Liver (tissue), 3 donors: Measurements from ENCODE around the gene TTC38.

Source experiments
- ATF3 ChIP-seq: IDR thresholded peaks from 2 replicates; pipeline ENCODE4 v1.6.1; 2016; ENCODE audit warnings: antibody characterized with exemption
- SP1 ChIP-seq: IDR thresholded peaks from 2 replicates; pipeline ENCODE4 v1.6.1; 2018; ENCODE audit warnings: antibody characterized with exemption, mild to moderate bottlenecking
- TAF1 ChIP-seq: conservative IDR thresholded peaks from 2 replicates; pipeline ENCODE4 v1.6.1; 2016; ENCODE audit warnings: antibody characterized with exemption, mild to moderate bottlenecking
- YY1 ChIP-seq: IDR thresholded peaks from 2 replicates; pipeline ENCODE4 v1.6.1; 2016; ENCODE audit warnings: antibody characterized with exemption, mild to moderate bottlenecking
- TF ChIP-seq, protein P1 (sequence below): fragments of 150-350 bp; IDR thresholded peaks from 2 replicates; pipeline ENCODE4 v1.5.1; 2017; ENCODE audit warnings: improper control_type of control experiment, low read depth, low read length; ENCODE audit not compliant: missing input control
- donor health status: healthy.
- donor health status: healthy.

DNA sequence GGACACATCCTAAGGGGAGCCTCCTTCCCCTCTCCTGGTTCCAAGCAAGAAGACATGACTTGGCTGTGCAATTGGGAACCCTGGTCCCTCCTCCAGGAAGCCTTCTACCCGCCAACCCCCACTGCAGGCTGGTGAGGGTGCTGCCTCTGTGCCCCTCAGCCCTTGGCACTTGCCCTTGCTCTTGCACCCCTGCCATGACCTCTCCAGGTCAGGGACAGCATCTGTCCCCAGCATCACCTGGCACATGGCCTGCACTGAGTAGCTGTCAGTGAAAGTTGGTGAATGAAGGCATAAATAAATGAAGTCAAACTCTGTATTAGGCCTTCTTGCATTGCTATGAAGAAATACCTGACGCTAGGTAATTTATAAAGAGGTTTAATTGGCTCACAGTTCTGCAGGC lies 27.0 kb downstream of the TTC38 start:
- TF ChIP-seq SP1, result no peak
- no peak for TF ChIP-seq ATF3
- TF ChIP-seq, protein P1, sequence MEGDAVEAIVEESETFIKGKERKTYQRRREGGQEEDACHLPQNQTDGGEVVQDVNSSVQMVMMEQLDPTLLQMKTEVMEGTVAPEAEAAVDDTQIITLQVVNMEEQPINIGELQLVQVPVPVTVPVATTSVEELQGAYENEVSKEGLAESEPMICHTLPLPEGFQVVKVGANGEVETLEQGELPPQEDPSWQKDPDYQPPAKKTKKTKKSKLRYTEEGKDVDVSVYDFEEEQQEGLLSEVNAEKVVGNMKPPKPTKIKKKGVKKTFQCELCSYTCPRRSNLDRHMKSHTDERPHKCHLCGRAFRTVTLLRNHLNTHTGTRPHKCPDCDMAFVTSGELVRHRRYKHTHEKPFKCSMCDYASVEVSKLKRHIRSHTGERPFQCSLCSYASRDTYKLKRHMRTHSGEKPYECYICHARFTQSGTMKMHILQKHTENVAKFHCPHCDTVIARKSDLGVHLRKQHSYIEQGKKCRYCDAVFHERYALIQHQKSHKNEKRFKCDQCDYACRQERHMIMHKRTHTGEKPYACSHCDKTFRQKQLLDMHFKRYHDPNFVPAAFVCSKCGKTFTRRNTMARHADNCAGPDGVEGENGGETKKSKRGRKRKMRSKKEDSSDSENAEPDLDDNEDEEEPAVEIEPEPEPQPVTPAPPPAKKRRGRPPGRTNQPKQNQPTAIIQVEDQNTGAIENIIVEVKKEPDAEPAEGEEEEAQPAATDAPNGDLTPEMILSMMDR, result no peak
- TF ChIP-seq YY1, result no peak
- no peak for TF ChIP-seq TAF1
